Psoas muscle (tissue), 8 donors: Measurements from ENCODE around the gene DOCK1. TPM values are rescaled to one million over a fixed set of nuclear protein-coding genes. Genes with fewer than 3 reads are reported as not detected.
"Not testable (repeated sequence)": the region's sequence is repeated elsewhere in the genome, so short reads cannot be mapped to it uniquely, and the experiment has no call there.

Experiments used
- ATAC-seq, 4 donors: fragments of 200-7000 bp; cut with Tn5 transposase; one replicate each; pipeline ENCODE4 v1.9.1; 2020; ENCODE audit warnings: moderate library complexity in 3 of 4, mild to moderate bottlenecking in 2 of 4
- DNase-seq, 2 donors: peaks; one replicate each; pipeline ENCODE4 v3.0.0-alpha.2; 2020
- H3K27ac ChIP-seq: fragments of 200-600 bp; one replicate; pipeline ENCODE4 v1.8.0; 2022
- H3K27me3 ChIP-seq, 3 donors: fragments of 200-600 bp in 1 of 3; one replicate each; pipeline versions ENCODE4 v1.6.1 to v1.8.0; 2013 to 2022; ENCODE audit warnings: low read length in 2 of 3, mild to moderate bottlenecking in 2 of 3, moderate library complexity in 1 of 3; ENCODE audit not compliant: insufficient read depth in 3 of 3
- H3K36me3 ChIP-seq, 2 donors: fragments of 200-600 bp in 1 of 2; one replicate each; pipeline versions ENCODE4 v1.6.1 to v1.8.0; 2013 to 2022; ENCODE audit warnings: low read depth in 1 of 2, mild to moderate bottlenecking in 1 of 2, moderate library complexity in 1 of 2; ENCODE audit not compliant: insufficient read depth in 1 of 2
- H3K4me1 ChIP-seq: fragments of 200-600 bp; one replicate; pipeline ENCODE4 v1.8.0; 2022
- H3K4me3 ChIP-seq: fragments of 200-600 bp; one replicate; pipeline ENCODE4 v1.8.0; 2022; ENCODE audit warnings: mild to moderate bottlenecking
- H3K9me3 ChIP-seq: fragments of 200-600 bp; one replicate; pipeline ENCODE4 v1.8.0; 2022
- CTCF ChIP-seq: fragments of 200-600 bp; IDR thresholded peaks from one replicate; pipeline ENCODE4 v1.8.0; 2022; ENCODE audit warnings: antibody characterized with exemption
- WGBS, 3 donors: extraction: QIAGEN DNeasy Blood & Tissue Kit; methylation state at CpG; one replicate each; pipeline versions ENCODE4 v1.1.6 to v1.1.7; 2013; 5-methylcytosine and 5-hydroxymethylcytosine counted together
- intact Hi-C, 2 donors: fragments of 100-400 bp; cut with DNase I; formaldehyde crosslinking; loops; one replicate each; pipeline versions ENCODE4 v1.11.0 to v1.14.2; 2022
- polyA plus RNA-seq, 3 donors: library from polyadenylated mRNA; stranded (reverse); fragments of 200-250 nt; gene quantifications; one replicate each; pipeline ENCODE4 v1.2.3, GENCODE V29; 2013
- total RNA-seq, 4 donors: library from RNA; stranded (reverse); fragmentation: NEBNext Ultra II Directional in 2 of 4; extraction: Animal tissue kit (Norgen Biotek cat#: 25700) in 2 of 4; gene quantifications; one replicate each; pipeline versions ENCODE4 v1.2.1 to v1.2.4, GENCODE V29; 2021 to 2023
- donor health status: healthy with polysubstance abuse.
- donor health status: DM: no; HTN: no; CAD: no; lungs with moderate emphysema.
- donor health status: Bipolar disorder and iron deficiency.
- donor health status: healthy.
- donor health status: DM: yes; HTN: yes; CAD: no.
- donor health status: DM: no; HTN: no; CAD: no.
- donor health status: DM: no; HTN: no; CAD: no.
- donor health status: DM: yes; HTN: yes; CAD: no.

Gene DOCK1
- total and polyA plus RNA-seq, 7 donors, result 2.1 to 11.3 (median 5.4) TPM

- Histone ChIP-seq H3K4me3 (no peak overlapping the region), H3K4me1 (no peaks in the 10 kb centered on the region), H3K27me3 (no peaks in the 10 kb centered on the region), H3K36me3 (no peaks in the 10 kb centered on the region), H3K27ac (no peak overlapping the region), H3K9me3 (no peaks in the 10 kb centered on the region)
- 77 to 80% (median 80%) methylated on average over 9 of the region's 9 CpGs for WGBS, 3 donors
- DNase-seq (no peak), ATAC-seq (no peak)
- no peak for TF ChIP-seq CTCF
- intact Hi-C loops, result no loop called here
Observed at GRCh38 chr10:126893206-126893605, 12.0 kb upstream of the DOCK1 start.

- Histone ChIP-seq H3K9me3 (peaks cover 2% of the 10 kb centered on the region), H3K27ac (no peak overlapping the region), H3K4me1 (no peaks in the 10 kb centered on the region), H3K27me3 (no peaks in the 10 kb centered on the region), H3K4me3 (no peak overlapping the region), H3K36me3 (no peaks in the 10 kb centered on the region)
- WGBS, 3 donors, result 77 to 85% (median 77%) methylated on average over 8 of the region's 8 CpGs
- no peak for ATAC-seq
- intact Hi-C loops, result no loop called here
- DNase-seq, result no peak
- TF ChIP-seq CTCF, result no peak
Observed at GRCh38 chr10:126893841-126894240, 11.4 kb upstream of the DOCK1 start.

- H3K4me3 ChIP-seq, result no peak overlapping the region
- no peaks in the 10 kb centered on the region for H3K4me1 ChIP-seq
- no peak for ATAC-seq
- no peaks in the 10 kb centered on the region for H3K36me3 ChIP-seq
- no peak for TF ChIP-seq CTCF
- H3K27ac ChIP-seq, result no peak overlapping the region
- intact Hi-C loops, result no loop called here
- peaks cover 3% of the 10 kb centered on the region for H3K9me3 ChIP-seq
- WGBS, 3 donors, result 77 to 80% (median 79%) methylated on average over 9 of the region's 9 CpGs
- no peaks in the 10 kb centered on the region for H3K27me3 ChIP-seq
- DNase-seq, result no peak
Observed at GRCh38 chr10:126895214-126895781, 9.9 kb upstream of the DOCK1 start.

DNA sequence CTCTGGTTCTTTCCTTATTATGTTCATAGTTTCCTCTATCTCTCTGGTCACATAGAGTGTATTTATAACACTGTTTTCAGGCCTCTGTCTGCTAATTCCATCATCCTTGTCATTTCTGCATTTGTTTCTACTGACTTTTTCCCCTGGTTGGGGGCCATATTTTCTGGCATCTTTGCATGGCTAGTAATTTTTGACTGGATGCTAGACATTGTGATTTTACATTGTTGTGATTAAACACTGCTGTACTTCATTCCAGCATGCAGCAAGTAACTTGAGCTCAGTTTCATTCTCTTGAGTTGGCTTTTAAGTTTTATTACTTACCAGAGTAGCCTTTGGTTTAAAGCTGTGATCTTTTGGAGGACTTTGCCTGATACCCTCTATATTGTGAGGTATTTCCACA lies 6.8 kb upstream of the DOCK1 start:
- intact Hi-C loops, result no loop called here
- Histone ChIP-seq H3K36me3 (no peaks in the 10 kb centered on the region), H3K4me3 (no peak overlapping the region), H3K27ac (no peak overlapping the region), H3K27me3 (no peaks in the 10 kb centered on the region), H3K9me3 (peaks cover 3% of the 10 kb centered on the region), H3K4me1 (no peaks in the 10 kb centered on the region)
- ATAC-seq, result no peak
- no peak for TF ChIP-seq CTCF
- no peak for DNase-seq

DNA sequence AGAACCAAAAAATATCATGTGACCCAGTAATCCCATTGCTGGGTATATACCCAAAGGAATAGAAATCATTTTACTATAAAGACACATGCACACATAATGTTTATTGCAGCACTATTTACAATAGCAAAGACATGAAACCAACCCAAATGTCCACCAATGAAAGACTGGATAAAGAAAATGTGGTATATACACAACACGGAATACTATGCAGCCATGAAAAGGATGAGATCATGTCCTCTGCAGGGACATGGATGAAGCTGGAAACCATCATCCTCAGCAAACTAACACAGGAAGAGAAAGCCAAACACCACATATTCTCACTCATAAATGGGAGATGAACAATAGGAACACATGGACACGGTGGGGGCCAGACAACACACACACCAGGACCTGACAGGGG lies 5.7 kb upstream of the DOCK1 start:
- intact Hi-C loops, DNase-seq, H3K4me1 ChIP-seq, H3K4me3 ChIP-seq, H3K27ac ChIP-seq, H3K36me3 ChIP-seq, H3K9me3 ChIP-seq, H3K27me3 ChIP-seq, ATAC-seq: not testable (repeated sequence)
- 70 to 97% (median 71%) methylated on average over 2 of the region's 2 CpGs for WGBS, 3 donors
